T47D (cell line): ENCODE results near the gene BTLA.

ENCODE experiments used
- DNase-seq, 2 experiments: peaks; one replicate each; pipeline versions ENCODE4 v3.0.0 to v3.0.0-alpha.2; 2011 to 2012; ENCODE audit warnings: low read depth in 1 of 2, low spot score in 1 of 2
- JUND ChIP-seq: IDR thresholded peaks from 2 replicates; pipeline ENCODE4 v1.6.1; 2012; ENCODE audit warnings: low read depth
- in situ Hi-C: cut with HindIII; loops from 2 replicates; pipeline ENCODE4 v1.10.0; 2016; ENCODE audit warnings: low sequenced_read_pairs, low pct_unique_long_range_greater_than_20kb

Gene BTLA

DNA sequence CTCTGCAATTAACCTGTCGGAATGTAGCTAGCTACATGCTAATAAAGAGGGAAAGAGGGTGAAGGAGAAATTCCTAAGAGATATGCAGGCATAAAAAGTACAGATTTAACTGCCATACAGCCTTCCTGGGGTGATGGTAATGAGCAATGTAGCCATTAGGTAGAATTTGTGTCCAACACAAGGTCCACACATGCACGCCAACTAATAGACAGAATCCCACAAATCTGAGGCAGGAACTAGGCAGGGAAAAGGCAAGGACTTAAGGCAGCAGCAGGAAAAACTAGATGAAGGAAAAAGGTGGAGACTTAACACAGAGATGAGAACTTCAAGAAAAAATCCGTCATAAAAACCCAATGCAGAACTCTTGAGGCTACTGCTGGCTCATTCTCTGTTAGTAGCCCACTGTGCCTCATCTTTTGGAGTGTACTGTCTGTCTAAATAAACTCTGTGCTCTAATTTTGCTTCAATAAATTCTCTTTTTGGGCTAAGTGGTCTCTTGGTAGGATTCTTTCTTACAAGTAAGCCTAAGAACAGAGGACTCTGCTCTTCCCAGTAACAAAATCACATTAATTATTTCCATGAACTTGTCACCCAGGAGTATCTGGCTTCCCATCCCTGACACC lies 81.5 kb downstream of the BTLA start:
- no peak for DNase-seq
- in situ Hi-C loops, result no loop called here
- TF ChIP-seq JUND, result no peak

GRCh38 chr3:112416391-112417212 lies 82.7 kb downstream of the BTLA start:
- in situ Hi-C loops, result no loop called here
- no peak for DNase-seq
- TF ChIP-seq JUND, result no peak

DNA sequence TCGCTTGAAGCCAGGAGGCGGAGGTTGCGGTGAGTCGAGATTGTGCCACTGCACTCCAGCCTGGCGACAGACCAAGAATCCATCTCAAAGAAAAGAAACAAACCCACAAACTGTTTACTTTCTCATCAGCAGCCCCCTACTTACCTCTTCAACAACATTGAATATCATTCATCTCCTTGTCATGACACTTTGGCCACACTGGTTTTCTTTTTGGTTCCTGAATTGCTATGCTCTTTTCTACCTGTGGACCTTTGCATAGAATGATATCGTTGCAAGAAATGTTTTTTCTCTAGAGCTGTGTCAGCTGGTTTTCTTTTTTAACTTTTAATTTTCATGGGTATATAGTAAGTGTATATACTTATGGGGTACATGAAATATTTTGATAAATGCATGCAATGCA lies 83.9 kb downstream of the BTLA start:
- TF ChIP-seq JUND, result no peak

More for the DNA sequence above, 83.9 kb downstream of the BTLA start:
- in situ Hi-C loops, result no loop called here
- no peak for DNase-seq
